ENCODE data around the gene CD320. TPM values are rescaled to one million over a fixed set of nuclear protein-coding genes. Genes with fewer than 3 reads are reported as not detected.
"Not testable (repeated sequence)": the region's sequence is repeated elsewhere in the genome, so short reads cannot be mapped to it uniquely, and the experiment has no call there.

Gene CD320
- total and polyA plus RNA-seq, 2 of the 8 experiments (the other 6 are each of a cell fraction or from before 2014, with no cell fraction given) = 80.4 to 157 TPM

DNA sequence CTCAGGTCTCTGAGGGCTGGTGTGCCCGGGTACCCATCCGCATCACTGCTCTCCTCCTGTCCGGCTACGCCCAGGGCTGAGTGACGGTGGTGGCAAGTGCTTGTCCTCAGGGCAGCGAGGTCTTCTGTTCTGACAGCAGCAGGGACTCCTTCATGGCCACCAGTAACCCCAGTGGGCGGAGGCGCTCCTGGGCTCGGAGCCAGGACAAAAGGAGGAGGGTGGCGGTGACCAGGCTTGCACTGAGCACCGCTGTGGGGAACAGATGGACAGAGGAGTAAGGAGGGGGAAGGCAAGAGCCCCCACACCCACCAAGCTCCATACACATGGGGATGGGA, 5.8 kb downstream of the CD320 start (continued):
- TF ChIP-seq SRF (IDR thresholded peaks at IDR 0.05; ENCODE audit: low read depth, low read length) (no peak), TEAD4 (IDR thresholded peaks at IDR 0.05; ENCODE audit: low read depth, low read length) (no peak), CEBPB (IDR thresholded peaks at IDR 0.05; ENCODE audit: low read depth, low read length) (no peak), ATF3 (IDR thresholded peaks at IDR 0.05; ENCODE audit: insufficient read depth, low read depth, low read length) (no peak)

- H3K36me3 ChIP-seq (ENCODE audit: control insufficient read depth in 2 of 4, insufficient read depth in 4 of 4, low read length in 3 of 4); H2BK5ac ChIP-seq (ENCODE audit: low read depth, low read length); H2BK15ac ChIP-seq (ENCODE audit: low read length); H2AFZ ChIP-seq (ENCODE audit: low read length); H3K4me2 ChIP-seq (ENCODE audit: insufficient read depth in 1 of 2, low read depth in 2 of 2, low read length in 2 of 2); POLR2A ChIA-PET (ENCODE audit: partially characterized antibody); H3K23ac ChIP-seq (ENCODE audit: insufficient read length); H2AK5ac ChIP-seq (ENCODE audit: low read depth, low read length); FAIRE-seq; H3K4me1 ChIP-seq (replicated peaks in 1 of 4; ENCODE audit: control insufficient read depth in 3 of 4, insufficient read depth in 4 of 4, low read length in 3 of 4); H3K23me2 ChIP-seq (ENCODE audit: low read depth, low read length); H3K18ac ChIP-seq (ENCODE audit: extremely low read depth, low read length); DNase-seq (ENCODE audit: low read depth in 1 of 2, low spot score in 2 of 2); H3K4ac ChIP-seq (replicated peaks; ENCODE audit: insufficient read length, low read depth, low read length); H4K91ac ChIP-seq (replicated peaks; ENCODE audit: insufficient read length, low read length); H3K27me3 ChIP-seq (replicated peaks in 1 of 4; ENCODE audit: control insufficient read depth in 3 of 4, extremely low read depth in 1 of 4, insufficient read depth in 3 of 4, low read length in 3 of 4); H3K14ac ChIP-seq (ENCODE audit: insufficient read length); H3K4me3 ChIP-seq (ENCODE audit: extremely low read depth in 1 of 4, insufficient read depth in 2 of 4, low read depth in 3 of 4, low read length in 4 of 4); H3K27ac ChIP-seq (ENCODE audit: low read depth, low read length); H3K9ac ChIP-seq (replicated peaks in 1 of 4; ENCODE audit: extremely low read depth in 1 of 4, low read depth in 3 of 4, low read length in 3 of 4); H3K9me3 ChIP-seq (ENCODE audit: insufficient read depth in 2 of 2, low read depth in 1 of 2, low read length in 1 of 2); H4K20me1 ChIP-seq (replicated peaks in 1 of 2; ENCODE audit: control insufficient read depth in 1 of 2, insufficient read depth in 2 of 2, low read length in 2 of 2); CTCF ChIA-PET (ENCODE audit: partially characterized antibody); H3K79me1 ChIP-seq (ENCODE audit: low read depth, low read length); H4K8ac ChIP-seq (ENCODE audit: extremely low read depth, insufficient read depth, low read length); H2BK20ac ChIP-seq (ENCODE audit: low read length); H2BK12ac ChIP-seq (ENCODE audit: low read depth, low read length); H4K5ac ChIP-seq (ENCODE audit: insufficient read length, low read depth, low read length); H3K79me2 ChIP-seq (ENCODE audit: control insufficient read depth in 1 of 2, insufficient read depth in 2 of 2, low read length in 2 of 2); H3K56ac ChIP-seq (replicated peaks; ENCODE audit: insufficient read length, low read depth, low read length); H2BK120ac ChIP-seq (replicated peaks; ENCODE audit: low read depth, low read length): not testable (repeated sequence)
- no CpG with 5 or more reads among the region's 9 CpGs for WGBS, 2 experiments (ENCODE audit: extremely low coverage in 1 of 2, insufficient coverage in 1 of 2, insufficient read length in 1 of 2, insufficient replicate concordance in 2 of 2, low coverage in 1 of 2, low lambda C conversion rate in 2 of 2, missing lambda C conversion rate in 1 of 2)
Observed at GRCh38 chr19:8291337-8291736, 16.8 kb downstream of the CD320 start.

All from H1 (cell line).